GM21447 (cell line): ENCODE results near the gene ITPK1.

Source experiments
- ATAC-seq: cut with Tn5 transposase; IDR thresholded peaks from one replicate; pipeline ENCODE4 v1.9.1; 2021; ENCODE audit not compliant: unreplicated experiment

ITPK1 gene

DNA sequence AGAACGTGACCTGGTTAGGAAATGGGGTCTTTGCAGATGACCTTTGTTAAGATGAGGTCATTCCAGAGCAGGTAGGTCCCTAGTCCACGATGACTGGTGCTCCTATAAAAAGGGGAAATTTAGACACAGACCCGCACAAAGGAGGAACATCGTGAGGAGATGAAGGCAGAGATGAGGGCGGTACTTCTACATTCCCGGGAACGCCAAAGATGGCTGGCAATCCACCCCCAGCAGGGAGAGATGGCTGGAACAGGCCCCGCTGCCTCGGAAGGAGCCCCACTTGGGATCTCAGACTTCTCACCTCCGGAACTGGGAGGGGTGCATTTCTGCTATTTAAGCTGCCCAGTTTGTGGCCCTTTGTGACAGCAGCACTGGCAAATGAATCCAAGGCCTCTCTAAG, 85.0 kb downstream of the ITPK1 start:
- no peak for ATAC-seq

DNA sequence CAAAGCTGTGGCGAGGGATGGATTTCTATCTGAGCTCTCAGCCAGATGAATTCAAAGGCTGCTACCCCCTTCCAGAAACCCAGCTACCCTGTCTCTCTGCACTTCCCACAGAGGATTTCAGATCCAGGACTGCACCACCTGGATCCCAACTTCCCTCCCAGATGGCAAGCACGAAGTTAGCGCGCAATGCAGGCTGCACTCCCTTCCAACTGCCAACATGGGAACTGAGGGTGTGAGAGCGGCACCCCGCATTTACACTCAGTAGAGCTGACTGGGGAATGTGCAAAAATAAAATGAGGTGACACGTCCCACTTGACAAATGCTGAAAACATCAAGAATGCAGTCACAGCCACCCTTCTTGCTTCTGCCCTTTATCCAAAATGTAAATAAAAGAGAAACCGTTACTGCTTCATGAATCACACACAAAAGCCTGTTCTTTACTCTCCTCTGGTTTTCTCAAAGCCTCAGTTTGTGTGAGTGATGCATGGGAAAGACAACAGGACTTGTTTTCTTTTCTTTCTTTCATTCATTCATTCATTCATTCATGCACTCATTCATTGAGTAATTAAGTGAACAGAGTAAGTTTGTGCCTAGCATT, 85.7 kb downstream of the ITPK1 start:
- ATAC-seq: no peak

DNA sequence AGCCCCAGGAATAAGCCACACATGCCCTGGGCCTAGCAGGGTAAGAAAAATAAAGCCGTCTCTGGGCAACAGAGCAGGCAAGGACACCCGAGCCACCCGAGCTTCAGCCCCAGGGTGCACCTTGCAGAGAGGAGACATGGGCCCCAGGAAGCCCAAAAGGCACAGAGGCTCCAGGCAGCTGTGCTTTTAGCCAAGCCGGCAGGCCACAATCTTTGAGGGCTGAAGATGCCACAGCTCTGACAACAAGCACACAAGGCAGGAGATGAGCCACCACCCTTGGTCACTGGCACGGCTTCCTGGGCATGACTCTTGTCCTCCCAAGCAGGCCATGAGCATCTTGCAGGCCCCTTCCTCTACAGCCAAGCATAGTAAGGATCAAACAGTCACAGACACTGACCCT, 86.3 kb downstream of the ITPK1 start:
- no peak for ATAC-seq

DNA sequence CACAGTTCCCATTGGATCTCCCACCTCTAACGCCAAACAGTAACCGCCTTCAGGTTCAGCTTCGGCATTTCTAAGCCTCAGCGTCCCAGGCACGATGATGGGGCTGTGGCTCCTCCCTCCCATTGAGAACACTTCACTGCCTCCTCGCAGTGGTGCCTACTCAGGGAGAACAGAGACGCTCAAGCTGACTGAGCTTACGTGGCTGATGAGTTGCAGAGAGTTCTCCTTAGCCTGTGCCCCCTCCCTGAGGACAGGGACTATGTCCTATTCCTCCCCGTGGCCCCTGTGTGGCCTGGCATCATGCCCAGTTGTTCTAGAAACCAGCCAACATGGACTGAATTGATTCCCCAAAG, 87.0 kb downstream of the ITPK1 start:
- no peak for ATAC-seq

- ATAC-seq: no peak
Observed at GRCh38 chr14:93027810-93028723, 87.7 kb downstream of the ITPK1 start.

GRCh38 chr14:93026339-93026738, 89.4 kb downstream of the ITPK1 start:
- no peak for ATAC-seq

- ATAC-seq: no peak
Observed at GRCh38 chr14:93025055-93025454, 90.7 kb downstream of the ITPK1 start.

GRCh38 chr14:93024493-93024892, 91.2 kb downstream of the ITPK1 start:
- no peak for ATAC-seq

DNA sequence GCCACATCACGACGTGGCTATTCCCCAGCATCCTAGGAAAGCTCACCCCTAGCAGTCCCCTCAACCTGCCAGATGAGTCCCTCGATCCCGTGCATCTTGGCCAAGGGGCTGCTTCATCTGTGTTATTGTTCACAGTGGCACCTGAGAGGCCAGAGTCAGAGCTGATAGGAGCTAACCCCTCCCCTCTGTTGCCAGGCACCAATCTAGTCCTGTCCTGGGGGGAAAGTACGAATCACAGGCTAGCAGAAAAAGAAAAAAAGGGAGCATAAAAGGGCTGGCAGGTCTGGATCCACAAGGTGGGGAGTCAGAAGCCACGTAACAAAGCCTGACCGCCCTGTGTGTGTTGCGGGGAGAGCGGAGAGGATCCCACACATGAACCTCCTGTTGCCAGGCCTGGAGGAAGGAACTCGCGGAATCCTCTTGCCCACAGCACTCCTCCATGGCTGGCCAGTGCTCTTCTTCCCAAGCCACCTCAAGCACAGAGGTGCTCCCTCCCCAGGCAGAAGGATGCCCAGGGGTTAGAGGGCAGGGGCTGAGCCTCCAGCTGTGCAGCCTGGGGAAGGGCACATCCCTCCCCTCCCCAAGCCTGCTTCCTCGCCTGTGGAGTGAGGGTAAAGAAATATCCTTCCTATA, 91.8 kb downstream of the ITPK1 start:
- ATAC-seq: no peak

DNA sequence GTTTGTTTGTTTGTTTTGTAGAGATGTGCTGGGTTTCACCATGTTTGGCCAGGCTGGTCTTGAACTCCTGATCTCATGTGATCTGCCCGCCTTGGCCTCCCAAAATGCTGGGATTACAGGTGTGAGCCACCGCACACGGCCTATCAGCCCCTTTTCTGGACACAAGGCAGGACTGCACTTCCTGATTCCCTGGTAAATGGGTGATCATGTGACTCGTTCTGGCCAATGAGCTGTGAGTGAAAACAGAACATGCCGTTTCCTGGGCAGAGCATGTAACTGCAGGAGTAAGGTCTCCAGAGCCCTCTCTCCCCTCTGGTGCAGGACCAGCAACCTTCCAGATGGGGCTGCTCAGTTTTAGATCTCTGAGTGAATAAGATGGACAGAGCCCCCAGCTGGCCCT, 92.7 kb downstream of the ITPK1 start:
- no peak for ATAC-seq

- no peak for ATAC-seq
Observed at GRCh38 chr14:93019970-93020369, 95.8 kb downstream of the ITPK1 start.

DNA sequence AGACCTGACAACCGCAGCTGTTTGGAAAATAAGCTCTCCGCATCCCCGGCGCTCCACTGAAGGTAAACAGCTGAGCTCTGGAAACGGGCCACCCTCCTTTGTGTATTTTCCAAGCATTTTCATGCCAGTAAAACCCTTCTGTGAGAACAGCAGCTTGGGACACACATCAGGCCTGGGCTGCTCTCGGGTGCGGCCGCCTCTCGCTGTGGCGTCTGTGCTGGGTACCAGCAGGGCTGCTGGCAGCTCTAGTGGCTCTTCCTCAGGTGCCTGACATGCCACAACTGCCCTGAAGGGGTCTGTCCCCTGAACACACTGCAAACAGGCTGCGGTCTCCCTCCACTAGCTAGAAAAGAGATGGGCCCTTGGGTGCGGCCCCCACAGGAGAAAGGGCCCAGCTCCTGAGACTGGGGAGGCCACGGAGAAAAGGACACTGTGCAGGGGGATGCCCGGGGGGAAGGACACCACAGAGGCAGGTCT, 96.3 kb downstream of the ITPK1 start:
- ATAC-seq: no peak

DNA sequence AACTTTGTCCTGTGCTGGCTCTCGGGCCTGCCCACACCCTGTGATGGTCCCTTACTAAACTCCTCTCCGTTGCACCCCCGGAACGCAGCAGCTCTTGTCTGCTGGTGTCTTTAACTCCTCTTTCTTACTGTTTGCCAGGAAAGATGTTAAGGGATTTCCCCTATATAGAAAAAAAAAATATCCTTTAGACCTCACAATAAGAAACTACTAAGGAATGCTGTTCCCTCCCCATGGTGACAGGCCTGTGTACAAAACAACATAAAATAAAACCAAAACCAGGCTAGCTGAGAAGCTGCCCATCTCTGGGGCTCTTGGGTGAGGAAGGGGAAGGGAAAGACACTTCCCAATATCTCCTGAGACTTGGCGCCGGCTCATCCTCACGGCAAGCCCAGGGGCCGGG, 97.4 kb downstream of the ITPK1 start:
- no peak for ATAC-seq

GRCh38 chr14:93017898-93018297, 97.8 kb downstream of the ITPK1 start:
- no peak for ATAC-seq

DNA sequence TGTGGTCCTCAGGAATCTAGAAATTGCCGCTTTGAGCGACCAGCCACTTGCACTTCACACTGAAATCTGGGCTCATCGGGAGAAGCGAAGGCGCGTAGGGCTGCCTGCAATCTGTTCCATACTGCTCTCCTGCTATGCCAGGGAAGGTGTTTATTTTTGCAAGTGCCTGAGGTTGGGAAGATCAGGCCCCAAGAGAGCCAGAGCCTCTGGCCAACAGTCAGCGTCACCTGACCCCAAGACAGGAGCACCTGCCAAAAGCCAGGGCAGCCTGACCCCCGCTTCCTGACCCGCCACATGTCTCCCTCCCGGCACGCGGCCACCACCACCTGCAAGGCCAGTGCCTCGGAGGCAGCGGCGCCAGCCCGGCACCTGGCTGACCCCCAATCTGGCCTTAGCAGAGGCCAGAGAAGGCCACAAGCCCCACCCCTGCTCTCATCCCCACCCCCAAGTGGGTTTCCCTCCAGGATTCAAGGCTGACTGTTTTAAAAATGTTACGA, 98.4 kb downstream of the ITPK1 start:
- no peak for ATAC-seq

- ATAC-seq: no peak
Observed at GRCh38 chr14:93016275-93016845, 99.4 kb downstream of the ITPK1 start.

- ATAC-seq: no peak
Observed at GRCh38 chr14:93015505-93015904, 100.2 kb downstream of the ITPK1 start.

- ATAC-seq: no peak
Observed at GRCh38 chr14:93015064-93015463, 100.7 kb downstream of the ITPK1 start.

DNA sequence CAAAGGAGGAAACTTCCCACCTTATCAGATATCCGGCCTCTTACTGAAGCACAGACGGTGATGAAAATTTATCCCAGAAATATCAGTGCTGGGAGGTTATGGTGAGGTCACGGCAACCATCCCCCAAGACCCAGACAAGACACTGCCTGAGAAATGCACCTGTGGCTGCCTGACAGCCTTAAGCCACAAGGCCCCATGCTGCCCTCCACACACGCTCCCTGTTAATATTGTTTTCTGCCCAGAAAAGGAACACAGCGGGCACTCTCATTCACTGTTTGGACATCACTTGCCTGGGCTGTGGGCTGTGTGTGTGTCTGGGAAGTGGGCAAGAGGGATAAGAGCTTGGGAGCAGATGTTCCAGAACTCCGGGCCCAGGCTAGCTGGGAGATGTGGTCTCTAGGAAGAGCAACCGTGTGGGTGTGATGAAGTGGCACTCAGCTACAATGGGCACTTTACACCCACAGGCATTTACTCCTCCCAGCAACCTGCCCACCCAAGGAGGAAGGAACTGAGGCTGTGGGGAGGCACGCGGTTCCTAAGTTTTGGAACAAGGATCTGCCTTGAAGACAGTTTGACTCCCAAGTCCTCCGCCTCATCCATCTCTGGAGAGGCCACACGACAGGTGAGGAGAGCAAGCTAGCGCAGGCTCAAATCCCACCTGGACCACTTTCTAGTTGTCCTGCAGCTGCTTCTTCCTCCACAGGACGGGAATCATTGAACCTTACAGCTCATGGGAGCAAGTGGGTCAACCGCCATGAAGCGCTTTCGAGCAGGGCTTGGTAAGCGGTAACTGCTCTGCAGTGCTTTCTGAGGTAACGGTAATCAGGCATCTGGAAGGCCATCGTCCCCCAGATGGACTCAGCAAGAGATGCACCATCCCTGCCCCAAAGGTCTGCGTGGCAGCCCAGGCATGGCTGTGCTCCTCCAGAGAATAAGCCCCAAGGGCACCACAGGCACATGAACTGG, 101.4 kb downstream of the ITPK1 start:
- no peak for ATAC-seq

DNA sequence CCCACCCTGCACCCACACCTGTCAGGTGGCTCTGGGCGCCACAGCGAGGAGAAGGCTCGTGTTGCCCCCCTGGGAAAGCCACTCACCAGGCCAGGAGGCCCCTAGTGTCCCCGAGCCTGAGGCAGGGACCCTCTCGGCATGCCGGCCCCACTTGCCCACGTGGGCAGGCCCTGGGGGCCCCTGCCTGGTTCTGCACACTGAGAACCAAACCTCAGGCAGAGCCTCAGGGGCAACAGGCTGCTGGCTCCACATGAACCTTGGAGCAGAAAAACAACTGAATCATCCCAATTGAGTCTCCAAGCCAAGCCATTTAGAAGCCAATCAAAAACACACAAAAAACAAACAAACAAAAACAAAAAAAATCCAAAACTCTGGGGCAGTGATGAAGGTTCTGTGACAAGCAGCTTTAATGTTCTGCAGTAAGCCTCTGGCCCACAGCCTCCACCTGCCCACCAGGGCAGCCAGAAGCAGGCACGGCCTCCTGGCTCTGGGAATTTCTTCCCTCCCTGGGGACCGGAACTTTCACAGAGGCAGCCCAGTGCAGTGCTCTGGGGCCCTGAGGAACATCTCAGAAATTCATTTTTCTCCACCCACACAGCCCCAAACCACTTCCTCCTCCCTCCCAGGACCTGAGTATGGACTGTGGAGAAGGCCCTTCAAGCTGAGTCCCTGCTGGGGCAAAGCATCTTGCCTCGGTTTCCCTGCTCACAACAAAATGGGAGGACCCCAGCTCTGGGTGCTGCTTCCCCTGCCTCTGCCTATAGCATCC, 102.6 kb downstream of the ITPK1 start:
- ATAC-seq: no peak
